ENCODE data around the gene NUTM2A. TPM values are rescaled to one million over a fixed set of nuclear protein-coding genes. Genes with fewer than 3 reads are reported as not detected.

NUTM2A gene
- total RNA-seq (2022; extraction: Qiagen RNA extraction; ENCODE audit: low read depth): 0.09 to 0.10 TPM in 2 of 5 replicates, not detected in the others

DNA sequence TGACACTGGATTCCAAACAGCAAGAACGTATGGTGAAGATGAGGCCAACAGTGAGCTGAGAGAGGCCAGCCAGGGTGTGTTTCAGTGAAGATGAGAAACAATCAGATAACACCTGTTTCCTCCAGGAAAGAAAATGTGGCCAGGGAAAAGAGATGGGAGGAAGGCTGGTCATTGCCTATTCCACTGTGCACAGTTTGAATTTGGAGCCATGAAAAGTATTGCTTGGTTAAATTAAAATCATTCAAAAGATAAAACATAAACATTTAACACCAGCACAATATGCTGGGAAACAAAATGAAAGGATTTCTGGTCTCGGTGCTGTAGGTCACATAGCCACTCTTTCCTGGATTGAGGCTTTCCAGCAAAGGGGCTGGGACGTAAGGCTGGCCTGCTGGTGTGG, at the start of gene NUTM2A:
Gene NUTM2A, plus strand, starts transcription at position 301 of the 400 bp plus-strand sequence. CDS start 383 bp downstream, outside the sequence.

Other genes starting within 250 kb of the NUTM2A start
- not detected in 5 replicates for gene FAM25A, start 205.2 kb upstream of the NUTM2A start, total RNA-seq (2022; extraction: Qiagen RNA extraction; ENCODE audit: low read depth)
- gene GLUD1, start 130.6 kb upstream of the NUTM2A start, total RNA-seq (2022; extraction: Qiagen RNA extraction; ENCODE audit: low read depth): 78.8 to 101 TPM (median 96.9 TPM) in 5 replicates
- 12.6 to 27.7 TPM (median 24.5 TPM) in 5 replicates for gene SHLD2, start 130.2 kb upstream of the NUTM2A start, total RNA-seq (2022; extraction: Qiagen RNA extraction; ENCODE audit: low read depth)
- 1.0 to 1.8 TPM (median 1.4 TPM) in 5 replicates for gene NUTM2D, start 132.3 kb downstream of the NUTM2A start, total RNA-seq (2022; extraction: Qiagen RNA extraction; ENCODE audit: low read depth)